Lower leg skin (tissue), 3 donors: ENCODE data around the gene INSM2.

ENCODE experiments used
- CTCF ChIP-seq, 3 donors: fragments of 450-650 bp; IDR thresholded peaks; one replicate each; pipeline ENCODE4 v1.5.1; 2016; ENCODE audit warnings: antibody characterized with exemption in 3 of 3, mild to moderate bottlenecking in 3 of 3, moderate library complexity in 2 of 3
- POLR2A ChIP-seq, 2 donors: fragments of 450-650 bp; IDR thresholded peaks; one replicate each; pipeline ENCODE4 v1.6.1; 2016 to 2017; ENCODE audit warnings: antibody characterized with exemption in 2 of 2, mild to moderate bottlenecking in 1 of 2, moderate library complexity in 1 of 2

GRCh38 chr14:35504260-35504659 is 29.7 kb upstream of the INSM2 start:
- TF ChIP-seq CTCF (IDR thresholded peaks at IDR 0.05) (no peak), POLR2A (IDR thresholded peaks at IDR 0.05) (no peak)
